Measurements from ENCODE around the gene NR4A3.
A peak's percentile ranks its signal among the peaks of the same experiment; 100 is the strongest.
"Not testable (repeated sequence)": the region's sequence is repeated elsewhere in the genome, so short reads cannot be mapped to it uniquely, and the experiment has no call there.

The NR4A3 gene

GRCh38 chr9:99821396-99822108, at the start of gene NR4A3:
NR4A3 (plus strand) TSS chr9:99821885; CDS start chr9:99828043, 6,158 bp downstream.
- peak; percentile 93 for DNase-seq

- DNase-seq: peak; percentile 32
These were observed 48.1 kb upstream of the NR4A3 start for GRCh38 chr9:99773468-99774138.

- no peak for DNase-seq
These were observed 43.4 kb upstream of the NR4A3 start for GRCh38 chr9:99778308-99778707.

GRCh38 chr9:99778836-99779235, 42.8 kb upstream of the NR4A3 start:
- DNase-seq: no peak

GRCh38 chr9:99779277-99779676, 42.4 kb upstream of the NR4A3 start:
- no peak for DNase-seq

- not testable (repeated sequence) for DNase-seq
These were observed 39.3 kb upstream of the NR4A3 start for GRCh38 chr9:99782349-99782748.

- DNase-seq: no peak
These were observed 38.5 kb upstream of the NR4A3 start for GRCh38 chr9:99782962-99783718.

GRCh38 chr9:99783799-99784198, 37.9 kb upstream of the NR4A3 start:
- no peak for DNase-seq

GRCh38 chr9:99785010-99785590, 36.6 kb upstream of the NR4A3 start:
- no peak for DNase-seq

- DNase-seq: no peak
These were observed 34.1 kb upstream of the NR4A3 start for GRCh38 chr9:99787556-99787955.

- DNase-seq: no peak
These were observed 28.2 kb upstream of the NR4A3 start for GRCh38 chr9:99793528-99793927.

GRCh38 chr9:99796231-99796630, 25.5 kb upstream of the NR4A3 start:
- DNase-seq: no peak

GRCh38 chr9:99801775-99802174, 19.9 kb upstream of the NR4A3 start:
- no peak for DNase-seq

- no peak for DNase-seq
These were observed 18.0 kb upstream of the NR4A3 start for GRCh38 chr9:99803694-99804093.

GRCh38 chr9:99807276-99807852, 14.3 kb upstream of the NR4A3 start:
- peak; percentile 58 for DNase-seq

- peak; percentile 5 for DNase-seq
These were observed 13.7 kb upstream of the NR4A3 start for GRCh38 chr9:99807956-99808355.

- peak; percentile 65 for DNase-seq
These were observed 13.2 kb upstream of the NR4A3 start for GRCh38 chr9:99808454-99808853.

- no peak for DNase-seq
These were observed 11.9 kb upstream of the NR4A3 start for GRCh38 chr9:99809586-99810319.

- peak; percentile 41 for DNase-seq
These were observed 10.5 kb upstream of the NR4A3 start for GRCh38 chr9:99811172-99811571.

- no peak for DNase-seq
These were observed 9.9 kb upstream of the NR4A3 start for GRCh38 chr9:99811598-99812383.

GRCh38 chr9:99813739-99814138, 7.9 kb upstream of the NR4A3 start:
- DNase-seq: no peak

All from NCI-H2171 treated with DMSO at 0.1 percent for 48 hours (cell line).